ENCODE measurements around the gene SETMAR. TPM values are rescaled to one million over a fixed set of nuclear protein-coding genes. Genes with fewer than 3 reads are reported as not detected.
A peak's percentile ranks its signal among the peaks of the same experiment; 100 is the strongest.

SETMAR gene
- 10 to 100 TPM; 24.7 to 30.3 (median 28.4) TPM for total RNA-seq

- DNase-seq (ENCODE audit: low spot score), result peak; percentile 77
- no peak for TF ChIP-seq CTCF (IDR thresholded peaks at IDR 0.05)
- peak; percentile 97 for ATAC-seq (ENCODE audit: low FRiP score)
Measured at GRCh38 chr3:4303187-4304123, at the start of gene SETMAR. Gene SETMAR, plus strand, starts transcription at chr3:4303369. Its CDS starts 2 bp downstream, at chr3:4303371.

GRCh38 chr3:4261406-4261805, 41.8 kb upstream of the SETMAR start:
- TF ChIP-seq CTCF (IDR thresholded peaks at IDR 0.05), result no peak
- DNase-seq (ENCODE audit: low spot score) (no peak), ATAC-seq (ENCODE audit: low FRiP score) (no peak)

- DNase-seq (ENCODE audit: low spot score) (no peak), ATAC-seq (ENCODE audit: low FRiP score) (no peak)
- TF ChIP-seq CTCF (IDR thresholded peaks at IDR 0.05), result no peak
Measured at GRCh38 chr3:4264040-4264439, 39.1 kb upstream of the SETMAR start.

GRCh38 chr3:4270720-4271119, 32.4 kb upstream of the SETMAR start:
- ATAC-seq (ENCODE audit: low FRiP score) (no peak), DNase-seq (ENCODE audit: low spot score) (no peak)
- no peak for TF ChIP-seq CTCF (IDR thresholded peaks at IDR 0.05)

GRCh38 chr3:4271834-4272233, 31.3 kb upstream of the SETMAR start:
- DNase-seq (ENCODE audit: low spot score) (no peak), ATAC-seq (ENCODE audit: low FRiP score) (no peak)
- TF ChIP-seq CTCF (IDR thresholded peaks at IDR 0.05), result no peak

- no peak for TF ChIP-seq CTCF (IDR thresholded peaks at IDR 0.05)
- DNase-seq (ENCODE audit: low spot score), result no peak
- ATAC-seq (ENCODE audit: low FRiP score), result no peak
Measured at GRCh38 chr3:4279516-4280105, 23.6 kb upstream of the SETMAR start.

All from omental fat pad (tissue), 4 donors.